ENCODE results near the gene CBR3.
"Not testable (repeated sequence)": the region's sequence is repeated elsewhere in the genome, so short reads cannot be mapped to it uniquely, and the experiment has no call there.

The CBR3 gene

DNA sequence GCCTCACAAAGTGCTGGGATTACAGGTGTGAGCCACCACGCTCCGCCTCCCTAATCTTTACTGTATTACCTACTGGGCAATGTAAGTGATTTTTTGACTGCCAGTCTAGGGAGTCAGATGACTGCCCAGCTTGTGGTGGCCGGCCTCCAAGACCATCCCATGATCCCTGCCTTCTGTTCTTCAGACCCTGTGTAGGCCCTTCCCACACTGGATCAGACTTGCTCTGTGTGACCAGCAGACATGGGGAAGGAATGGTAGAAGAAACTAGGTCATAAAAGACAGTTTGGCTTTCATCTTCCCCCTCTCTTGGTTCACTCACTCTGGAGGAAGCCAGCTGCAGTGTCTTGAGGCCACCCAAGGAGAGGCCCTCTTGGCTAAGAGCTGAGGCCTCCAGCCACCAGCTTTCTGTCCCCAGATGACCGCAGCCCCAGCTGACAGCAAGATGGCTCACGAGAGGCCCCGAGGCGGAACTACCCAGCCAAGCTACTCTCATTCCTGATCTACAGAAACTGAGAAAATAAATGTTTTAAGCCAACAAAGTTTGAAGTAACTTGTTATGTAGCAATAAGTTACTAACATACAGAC is 14.5 kb upstream of the CBR3 start:
- no peak for DNase-seq

DNA sequence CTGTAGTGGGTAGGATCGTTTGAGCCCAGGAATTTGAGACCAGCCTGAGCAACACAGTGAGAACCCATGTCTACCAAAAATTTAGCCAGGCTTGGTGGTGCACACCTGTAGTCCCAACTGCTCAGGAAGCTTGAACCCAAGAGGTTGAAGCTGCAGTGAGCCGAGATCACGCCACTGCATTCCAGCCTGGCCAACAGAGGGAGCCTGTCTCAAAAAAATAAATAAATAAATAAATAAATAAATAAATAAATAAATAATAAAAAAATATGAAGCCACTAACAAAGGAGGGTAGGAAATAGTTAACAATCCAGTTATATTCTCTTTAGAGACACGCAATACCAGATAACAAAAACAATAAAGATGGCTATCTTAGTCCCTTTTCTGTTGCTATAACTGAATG is 11.9 kb upstream of the CBR3 start:
- DNase-seq: no peak

DNA sequence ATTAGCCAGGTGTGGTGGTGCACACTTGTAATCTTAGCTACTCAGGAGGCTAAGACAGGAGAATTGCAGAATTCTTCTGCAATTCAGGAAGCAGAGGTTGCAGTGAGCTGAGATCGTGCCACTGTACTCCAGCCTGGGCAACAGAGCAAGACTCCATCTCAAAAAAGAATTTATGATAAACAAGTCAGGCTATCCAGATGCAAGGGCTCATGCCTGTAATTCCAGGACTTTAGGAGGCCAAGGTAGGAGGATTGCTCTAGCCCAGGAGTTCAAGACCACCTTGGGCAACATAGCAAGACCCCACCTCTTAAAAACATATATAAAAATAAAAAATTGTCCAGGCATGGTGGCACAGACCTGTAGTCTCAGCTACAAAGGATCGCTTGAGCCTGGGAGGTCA is 10.5 kb upstream of the CBR3 start:
- no peak for DNase-seq

DNA sequence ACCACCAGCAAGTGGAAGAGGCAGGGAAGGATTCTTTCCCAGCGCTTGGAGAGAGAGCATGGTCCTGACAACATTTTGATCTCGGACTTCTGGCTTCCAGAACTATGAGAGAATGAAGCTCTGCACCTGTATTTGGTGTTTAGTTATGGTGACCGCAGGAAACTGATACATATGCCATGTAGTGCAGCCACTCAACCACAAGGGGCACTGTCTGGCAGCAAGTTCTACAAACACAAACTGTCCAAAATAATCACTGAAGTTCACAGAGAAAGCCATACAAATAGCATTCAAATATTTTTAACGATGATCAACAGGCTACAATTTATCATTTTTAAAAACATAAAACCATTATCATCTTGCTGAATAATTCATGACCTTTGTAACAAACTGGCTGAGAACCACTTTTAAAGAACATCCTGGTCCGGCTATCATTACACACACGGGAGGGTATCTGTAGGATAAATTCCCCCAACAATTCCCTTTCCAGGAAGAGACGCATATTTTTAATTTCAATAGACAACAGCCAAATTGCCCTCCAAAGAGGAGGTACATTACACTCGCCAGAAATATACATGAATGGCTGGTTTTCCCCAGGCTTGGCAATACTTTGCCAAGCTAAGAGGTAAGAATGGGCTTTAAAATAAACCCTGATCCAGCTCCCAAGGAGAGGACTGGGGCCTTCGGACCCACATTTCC is 9.2 kb upstream of the CBR3 start:
- peak; percentile 51 to 52 for DNase-seq

DNA sequence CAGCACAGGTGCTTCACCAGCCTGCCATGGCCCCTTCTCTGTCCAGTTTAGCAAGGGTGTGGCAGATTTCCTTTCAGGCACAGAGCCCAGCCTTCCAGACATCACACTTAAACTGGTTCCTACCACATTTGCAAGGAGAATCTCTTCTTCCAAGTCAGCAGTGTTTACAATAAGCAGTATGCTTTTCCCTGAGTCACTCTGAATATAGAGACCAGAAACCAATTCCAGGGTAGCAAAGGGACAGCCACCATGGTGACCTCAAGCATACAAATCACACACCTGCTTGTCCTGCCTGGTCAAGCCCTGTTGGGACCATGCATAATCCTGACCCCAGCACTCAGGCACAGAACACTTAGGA is 8.7 kb upstream of the CBR3 start:
- no peak for DNase-seq

DNA sequence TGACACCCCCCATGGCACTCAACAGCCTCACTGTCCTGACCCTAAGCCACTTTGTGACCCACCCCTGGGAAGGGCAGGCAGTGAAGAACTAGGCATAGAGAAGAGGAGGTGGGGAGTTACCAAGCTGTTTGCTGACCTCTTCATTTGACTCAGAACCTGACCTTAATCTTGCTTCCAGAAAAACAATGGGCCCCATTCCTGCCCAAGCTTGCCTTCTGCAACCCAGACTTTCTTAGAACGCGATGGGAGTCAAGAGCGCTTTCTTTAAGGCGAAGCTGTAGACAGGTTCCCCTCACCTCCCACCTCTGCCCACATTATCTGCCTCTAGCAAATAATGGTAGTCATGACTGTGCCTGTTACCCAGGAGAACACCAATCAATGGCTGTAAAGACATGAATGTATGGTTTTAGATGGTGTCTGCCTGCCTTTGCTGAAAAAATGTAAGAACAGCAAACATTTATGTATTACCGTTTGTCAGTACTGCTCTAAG is 8.2 kb upstream of the CBR3 start:
- DNase-seq: no peak

DNA sequence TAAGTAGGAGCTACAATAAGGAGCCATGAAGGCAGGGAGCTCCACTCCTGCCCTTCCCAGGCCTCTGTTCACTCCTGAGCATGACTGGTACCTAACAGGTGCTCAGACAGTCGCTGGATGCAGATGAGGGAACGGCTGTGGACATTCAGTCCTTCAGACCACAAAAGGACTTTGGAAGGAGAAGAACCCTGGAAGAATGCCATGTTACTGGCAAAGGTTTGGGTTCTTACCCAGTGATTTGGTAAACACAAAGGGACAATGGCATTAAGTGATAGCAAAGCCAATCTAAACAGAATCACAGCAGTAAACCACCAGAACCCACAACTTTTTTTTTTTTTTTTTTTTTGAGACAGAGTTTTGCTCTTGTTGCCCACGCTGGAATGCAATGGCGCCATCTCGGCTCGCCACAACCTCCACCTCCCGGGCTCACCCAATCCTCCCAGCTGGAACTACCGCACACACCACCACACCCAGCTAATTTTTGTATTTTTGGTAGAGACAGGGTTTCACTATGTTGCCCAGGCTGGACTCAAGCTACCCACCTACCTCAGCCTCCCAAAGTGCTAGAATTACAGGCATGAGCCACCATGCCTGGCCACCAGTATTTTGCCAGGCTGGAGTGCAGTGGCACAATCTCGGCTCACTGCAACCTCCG is 7.5 kb upstream of the CBR3 start:
- no peak for DNase-seq

DNA sequence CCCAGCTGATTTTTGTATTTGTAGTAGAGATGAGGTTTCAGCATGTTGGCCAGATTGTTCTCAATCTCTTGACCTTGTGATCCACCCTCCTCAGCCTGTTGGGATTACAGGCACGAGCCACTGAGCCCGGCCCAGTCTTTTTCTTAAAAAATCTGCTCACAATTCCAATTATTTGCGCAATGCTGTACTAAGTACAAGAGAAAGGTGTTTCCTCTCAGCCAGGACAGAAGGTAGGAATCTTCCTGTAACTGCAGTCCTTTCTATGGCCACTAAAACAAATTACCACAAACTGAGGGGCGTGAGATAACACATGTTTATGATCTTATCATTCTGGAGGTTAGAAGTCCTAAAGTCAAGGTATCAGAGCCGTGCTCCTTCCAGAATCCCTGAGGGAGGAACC is 6.9 kb upstream of the CBR3 start:
- DNase-seq: no peak

DNA sequence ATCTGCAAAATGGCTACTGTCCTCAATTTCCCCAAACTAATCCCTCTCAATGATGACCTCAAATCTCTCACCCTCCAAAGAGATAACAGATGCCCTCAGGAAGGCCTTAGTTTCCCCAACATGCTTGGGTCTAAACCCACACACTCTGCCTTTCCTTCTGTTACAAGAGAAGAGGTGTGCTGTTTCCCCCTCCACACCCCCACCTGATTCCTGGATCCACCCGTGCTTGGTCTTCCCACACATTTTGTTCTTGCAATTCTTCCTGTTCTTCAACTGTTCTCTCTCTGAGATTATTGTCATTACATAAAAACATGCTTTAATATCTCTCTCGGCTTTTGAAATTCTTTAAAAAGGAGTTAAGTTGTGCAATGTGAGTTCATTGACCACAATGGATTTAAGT is 5.7 kb upstream of the CBR3 start:
- DNase-seq: no peak

DNA sequence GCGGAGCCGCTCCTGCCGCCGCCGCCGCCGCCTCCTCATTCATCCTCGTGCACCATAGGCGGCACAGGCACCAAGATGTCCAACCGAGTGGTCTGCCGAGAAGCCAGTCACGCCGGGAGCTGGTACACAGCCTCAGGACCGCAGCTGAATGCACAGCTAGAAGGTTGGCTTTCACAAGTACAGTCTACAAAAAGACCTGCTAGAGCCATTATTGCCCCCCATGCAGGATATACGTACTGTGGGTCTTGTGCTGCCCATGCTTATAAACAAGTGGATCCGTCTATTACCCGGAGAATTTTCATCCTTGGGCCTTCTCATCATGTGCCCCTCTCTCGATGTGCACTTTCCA is 4.5 kb upstream of the CBR3 start:
- not testable (repeated sequence) for DNase-seq

DNA sequence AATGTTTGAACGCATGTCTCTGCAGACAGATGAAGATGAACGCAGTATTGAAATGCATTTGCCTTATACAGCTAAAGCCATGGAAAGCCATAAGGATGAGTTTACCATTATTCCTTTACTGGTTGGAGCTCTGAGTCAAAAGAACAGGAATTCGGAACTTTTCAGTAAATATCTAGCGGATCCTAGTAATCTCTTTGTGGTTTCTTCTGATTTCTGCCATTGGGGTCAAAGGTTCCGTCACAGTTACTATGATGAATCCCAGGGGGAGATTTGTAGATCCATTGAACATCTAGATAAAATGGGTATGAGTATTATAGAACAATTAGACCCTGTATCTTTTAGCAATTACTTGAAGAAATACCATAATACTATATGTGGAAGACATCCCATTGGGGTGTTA is 4.0 kb upstream of the CBR3 start:
- not testable (repeated sequence) for DNase-seq

DNA sequence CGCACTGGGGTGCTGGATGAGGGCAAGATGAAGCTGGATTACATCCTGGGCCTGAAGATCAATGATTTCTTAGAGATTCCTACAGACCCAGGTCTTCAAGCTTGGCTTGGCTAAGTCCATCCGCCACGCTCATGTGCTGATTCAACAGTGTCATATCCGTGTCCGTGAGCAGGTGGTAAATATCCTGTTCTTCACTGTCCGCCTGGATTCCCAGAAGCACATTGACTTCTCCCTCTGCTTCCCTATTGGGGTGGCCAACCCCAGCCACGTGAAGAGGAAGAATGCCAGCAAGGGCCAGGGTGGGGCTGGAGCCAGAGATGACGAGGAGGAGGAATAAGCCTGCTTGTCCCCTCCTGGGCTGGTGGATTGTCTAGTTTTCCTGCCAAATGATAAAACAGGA is 2.2 kb upstream of the CBR3 start:
- no peak for DNase-seq

DNA sequence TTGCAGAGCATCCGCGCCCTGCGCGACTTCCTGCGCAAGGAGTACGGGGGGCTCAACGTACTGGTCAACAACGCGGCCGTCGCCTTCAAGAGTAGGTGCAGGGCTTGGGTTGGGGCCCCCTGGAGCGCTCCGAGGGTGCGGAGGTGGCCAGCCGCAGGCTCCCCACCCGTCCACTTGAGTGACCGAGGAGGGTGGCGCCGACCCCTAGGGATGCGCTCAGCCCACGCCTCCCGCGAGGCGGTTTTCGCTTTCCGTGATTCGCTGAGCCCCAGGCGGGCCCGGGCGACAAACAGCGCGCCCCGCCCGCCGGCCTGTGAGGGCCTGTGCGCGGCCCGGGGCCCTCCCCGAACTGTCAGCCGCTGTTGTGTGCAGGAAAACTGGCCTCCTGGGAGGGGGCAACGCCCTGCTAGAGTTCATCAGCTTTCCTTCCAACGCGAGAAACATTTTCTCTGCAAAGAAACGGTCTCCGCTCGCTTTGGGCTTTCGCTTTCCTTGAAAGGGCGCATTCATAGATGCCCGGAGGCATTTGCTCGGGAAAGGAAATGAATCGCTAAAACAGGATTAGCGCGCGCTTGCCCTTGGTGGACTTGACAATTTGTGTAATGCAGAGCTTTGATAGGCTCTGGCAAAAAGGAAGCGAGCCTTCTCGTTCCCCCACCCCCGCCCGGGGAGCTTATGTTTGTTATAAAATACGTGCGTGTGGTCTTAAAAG is 668 bp downstream of the CBR3 start:
- peak; percentile 22 to 31 for DNase-seq

DNA sequence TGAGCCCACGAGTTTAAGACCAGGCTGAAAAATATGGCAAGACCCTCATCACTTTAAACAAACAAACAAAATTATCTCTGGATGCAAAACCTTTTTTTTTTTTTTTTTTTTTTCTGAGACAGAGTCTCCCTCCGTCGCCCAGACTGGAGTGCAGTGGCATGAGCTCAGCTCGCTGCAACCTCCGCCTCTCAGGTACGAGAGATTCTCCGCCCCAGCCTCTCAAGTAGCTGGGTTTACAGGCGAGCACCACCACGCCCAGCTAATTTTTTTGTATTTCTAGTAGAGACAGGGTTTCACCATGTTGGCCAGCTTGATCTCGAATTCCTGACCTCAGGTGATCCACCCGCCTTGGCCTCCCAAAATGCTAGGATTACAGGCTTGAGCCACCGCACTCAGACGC is 4.9 kb downstream of the CBR3 start:
- DNase-seq: not testable (repeated sequence)

DNA sequence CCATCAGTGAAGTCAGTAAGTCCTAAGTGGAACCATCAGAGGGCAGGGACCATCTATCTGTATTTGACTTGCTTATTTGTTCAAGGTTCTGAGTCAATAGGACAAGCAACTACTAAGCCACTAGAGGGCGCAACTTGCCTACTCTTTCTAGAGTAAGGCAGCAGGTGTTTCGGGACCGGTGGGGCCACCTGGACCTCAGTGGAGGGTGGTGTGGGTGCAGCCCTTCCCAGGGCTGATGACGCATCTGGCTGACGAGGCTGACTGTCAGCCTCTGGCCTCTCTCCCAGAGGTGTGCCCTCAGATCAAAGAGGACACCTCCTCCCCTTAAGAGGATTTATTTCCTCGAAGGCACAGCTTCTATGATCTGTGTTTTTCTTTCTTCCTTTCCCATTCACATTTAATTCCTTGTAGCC is 6.6 kb downstream of the CBR3 start:
- DNase-seq: peak; percentile 83 to 88

DNA sequence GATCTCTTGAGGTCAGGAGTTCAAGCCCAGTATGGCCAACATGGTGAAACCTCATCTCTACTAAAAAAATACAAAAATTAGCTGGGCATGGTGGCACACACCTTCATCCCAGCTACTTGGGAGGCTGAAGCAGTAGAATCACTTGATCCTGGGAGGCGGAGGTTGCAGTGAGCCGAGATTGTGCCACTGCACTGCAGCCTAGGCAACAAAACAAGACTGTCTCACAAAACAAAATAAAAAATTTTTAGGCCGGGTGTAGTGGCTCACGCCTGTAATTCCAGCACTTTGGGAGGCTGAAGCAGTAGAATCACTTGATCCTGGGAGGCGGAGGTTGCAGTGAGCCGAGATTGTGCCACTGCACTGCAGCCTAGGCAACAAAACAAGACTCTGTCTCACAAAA is 9.4 kb downstream of the CBR3 start:
- DNase-seq: not testable (repeated sequence)

DNA sequence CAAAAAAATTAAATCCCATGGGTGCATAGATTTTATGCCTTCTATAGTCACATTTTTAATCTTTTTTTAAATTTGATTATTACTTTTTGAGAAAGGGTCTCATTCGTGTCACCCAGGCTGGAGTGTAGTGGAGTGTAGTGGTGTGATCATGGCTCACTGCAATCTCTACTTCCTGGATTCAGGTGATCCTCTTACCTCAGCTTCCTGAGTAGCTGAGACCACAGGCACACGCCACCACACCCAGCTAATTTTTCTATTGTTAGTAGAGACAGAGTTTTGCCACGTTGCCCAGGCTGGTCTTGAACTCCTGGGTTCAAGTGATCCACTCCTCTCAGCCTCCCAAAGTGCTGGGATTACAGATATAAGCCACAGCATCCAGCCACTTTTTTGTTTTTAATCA is 10.4 kb downstream of the CBR3 start:
- no peak for DNase-seq

DNA sequence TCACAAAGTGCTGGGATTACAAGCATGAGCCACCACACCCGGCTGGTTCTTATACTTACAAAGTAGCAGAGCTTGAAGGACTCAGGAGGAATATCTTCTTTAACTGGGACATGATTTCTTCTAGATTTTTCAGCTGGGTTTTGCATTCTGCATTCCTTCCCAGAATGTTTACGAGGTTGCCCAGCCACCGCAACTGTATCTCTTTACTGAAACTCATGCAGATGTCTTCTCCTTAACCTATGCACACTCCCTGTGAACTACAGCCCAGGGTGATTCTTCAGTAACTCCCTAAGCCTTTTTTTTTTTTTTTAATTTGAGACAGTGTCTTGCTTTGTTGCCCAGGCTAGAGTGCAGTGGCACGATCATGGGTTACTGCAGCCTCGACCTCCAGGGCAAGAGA is 13.0 kb downstream of the CBR3 start:
- DNase-seq: no peak

DNA sequence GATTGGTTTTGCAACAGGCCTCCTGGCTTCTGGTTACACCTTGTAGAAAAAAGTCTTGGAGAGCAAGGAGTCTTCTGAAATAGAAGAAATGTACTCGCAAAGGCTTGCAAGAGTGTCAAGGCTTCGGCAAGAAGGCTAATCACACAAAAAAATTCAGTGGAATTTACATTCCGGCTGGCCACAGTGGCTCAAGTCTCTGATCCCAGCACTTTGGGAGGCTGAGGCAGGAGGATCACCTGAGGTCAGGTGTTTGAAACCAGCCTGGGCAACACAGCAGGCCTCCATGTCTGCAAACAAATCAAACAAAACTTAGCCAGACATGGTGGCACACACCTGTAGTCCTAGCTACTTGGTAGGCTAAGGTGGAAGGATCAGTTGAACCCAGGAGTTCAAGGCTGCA is 14.0 kb downstream of the CBR3 start:
- no peak for DNase-seq

DNA sequence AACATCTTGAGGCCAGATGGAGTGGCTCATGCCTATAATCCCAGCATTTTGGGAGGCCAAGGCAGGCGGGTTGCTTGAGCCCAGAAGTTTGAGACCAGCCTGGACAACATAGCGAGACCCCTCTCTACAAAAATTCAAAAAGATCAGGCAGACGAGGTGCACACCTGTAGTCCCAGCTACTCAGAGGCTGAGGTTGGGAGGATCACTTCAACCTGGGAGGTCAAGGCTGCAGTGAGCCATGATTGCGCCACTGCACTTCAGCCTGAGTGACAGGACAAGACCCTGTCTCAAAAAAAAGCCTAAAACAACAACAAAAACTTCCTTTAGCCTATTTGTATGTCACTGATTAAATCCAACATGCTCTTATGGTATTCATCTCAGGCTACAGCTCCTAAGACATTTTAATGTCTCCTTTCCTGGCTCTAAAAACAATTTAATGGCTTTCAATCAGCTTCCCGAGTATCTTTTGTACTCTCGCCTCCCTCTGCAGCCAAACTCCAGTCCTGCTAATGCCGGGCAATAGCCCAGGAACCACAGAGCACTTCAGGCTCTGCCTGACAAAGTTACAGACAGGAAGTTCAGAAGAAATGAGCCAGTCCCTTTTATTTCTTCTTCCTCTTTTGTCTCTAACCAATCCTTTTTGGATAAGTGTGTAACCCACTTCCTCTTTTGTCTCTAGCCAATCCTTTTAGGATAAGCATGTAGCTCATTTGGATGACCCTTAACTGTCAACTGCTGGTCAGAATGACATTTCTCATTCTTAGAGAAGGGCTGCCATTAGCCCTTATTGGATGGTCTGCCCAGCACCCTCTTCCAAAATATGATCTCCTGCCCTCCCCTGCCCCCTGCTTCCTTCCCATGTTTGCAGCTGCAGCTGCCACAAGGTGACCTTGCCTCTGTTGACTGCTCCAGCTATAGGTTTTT is 15.2 kb downstream of the CBR3 start:
- DNase-seq: no peak

DNA sequence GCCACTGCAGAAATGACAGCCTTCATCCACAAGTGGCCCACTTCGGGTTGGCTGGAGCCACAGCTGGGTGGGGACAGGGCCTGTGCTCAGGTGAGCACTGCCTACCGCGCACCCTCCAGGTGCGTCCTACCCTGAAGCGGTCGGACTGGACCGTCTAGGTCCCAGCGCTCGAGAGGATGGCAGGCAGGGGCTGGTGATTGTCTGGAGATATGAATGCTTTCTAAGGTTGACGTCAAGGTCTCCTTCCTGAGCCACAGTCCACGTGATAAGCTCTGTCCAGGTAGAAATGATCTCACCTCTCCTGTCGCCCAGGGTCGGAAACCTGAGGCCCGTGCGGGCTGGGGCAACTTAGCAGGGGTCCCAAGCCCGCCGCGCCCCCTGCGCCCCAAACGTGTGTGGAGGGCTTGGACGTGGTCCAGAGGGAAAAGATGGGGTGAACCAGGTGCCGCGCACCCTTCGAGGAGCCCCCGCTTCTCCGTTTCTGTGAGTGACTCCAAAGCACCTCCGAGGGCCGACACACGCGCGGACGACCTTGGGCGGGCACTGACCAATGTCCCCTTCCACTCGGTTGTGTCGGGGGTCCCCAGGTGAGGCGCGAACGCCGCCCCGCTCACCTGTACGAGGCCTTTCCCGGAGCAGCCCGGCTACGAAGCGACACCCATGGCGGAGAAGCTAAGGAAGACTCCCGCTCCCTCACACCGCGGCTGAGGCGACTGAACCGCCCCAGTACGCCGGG is 20.9 kb downstream of the CBR3 start:
- no peak for DNase-seq

DNA sequence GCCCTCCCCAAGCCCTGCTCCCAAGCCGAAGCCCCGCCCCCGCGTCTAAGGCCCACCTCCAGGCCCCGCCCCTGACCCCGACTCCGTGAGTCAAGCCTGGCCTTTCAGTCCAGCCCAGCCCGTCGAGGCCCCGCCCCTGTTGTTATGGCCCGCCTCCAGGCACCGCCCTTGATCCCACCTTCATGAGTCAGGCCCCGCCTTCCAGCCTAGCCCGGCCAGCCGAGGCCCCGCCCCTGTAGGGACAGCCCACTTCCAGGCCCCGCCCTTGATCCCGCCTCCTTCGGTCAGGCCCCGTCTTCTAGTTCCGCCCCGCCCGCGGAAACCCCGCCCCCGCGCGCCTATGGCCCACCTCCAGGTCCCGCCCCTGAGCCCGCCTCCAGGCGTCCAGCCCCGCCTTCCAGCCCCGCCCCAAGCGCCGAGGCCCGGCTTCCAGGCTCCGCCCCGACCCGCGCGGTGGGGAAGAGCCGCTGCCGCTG is 21.5 kb downstream of the CBR3 start:
- DNase-seq: peak; percentile 100

All from activated CD4-positive, alpha-beta T cell treated with anti-CD3 and anti-CD28 coated beads, Interleukin-2, amount 50 U/mL, for 4 hours (primary cell).